Muscle of leg (tissue), 11 donors: ENCODE measurements around the gene DDX3X. TPM values are rescaled to one million over a fixed set of nuclear protein-coding genes. Genes with fewer than 3 reads are reported as not detected.
"Not testable (repeated sequence)": the region's sequence is repeated elsewhere in the genome, so short reads cannot be mapped to it uniquely, and the experiment has no call there.

Source experiments
- DNase-seq: peaks from one replicate; pipeline ENCODE4 v3.0.0; 2013
- H3K27ac ChIP-seq: one replicate; pipeline ENCODE4 v1.5.1; 2013; ENCODE audit warnings: mild to moderate bottlenecking, low read length, control low read depth
- H3K27me3 ChIP-seq: one replicate; pipeline ENCODE4 v1.6.1; 2013; ENCODE audit warnings: low read length; ENCODE audit not compliant: control insufficient read depth, insufficient read depth
- H3K36me3 ChIP-seq: one replicate; pipeline ENCODE4 v1.6.1; 2013; ENCODE audit warnings: low read length; ENCODE audit not compliant: control insufficient read depth, insufficient read depth
- H3K4me1 ChIP-seq: one replicate; pipeline ENCODE4 v1.6.1; 2013; ENCODE audit warnings: low read length; ENCODE audit not compliant: control insufficient read depth, insufficient read depth
- H3K4me3 ChIP-seq: one replicate; pipeline ENCODE4 v1.5.1; 2013; ENCODE audit warnings: low read length, control low read depth
- H3K9me3 ChIP-seq: replicated peaks from 2 replicates; pipeline ENCODE4 v1.6.1; 2013; ENCODE audit warnings: low read depth, low read length; ENCODE audit not compliant: control insufficient read depth
- WGBS: methylation state at CpG from one replicate; pipeline ENCODE4 v1.1.5; 2013; ENCODE audit warnings: missing lambda C conversion rate; ENCODE audit not compliant: insufficient coverage; 5-methylcytosine and 5-hydroxymethylcytosine counted together
- polyA plus RNA-seq, 8 donors: library from polyadenylated mRNA; unstranded; fragments of 120-200 nt; gene quantifications; one replicate each; pipeline versions ENCODE4 v1.2.1 to v1.2.3, GENCODE V29; 2013; ENCODE audit warnings: inconsistent platforms in 1 of 8, low replicate concordance in 1 of 8; ENCODE audit not compliant: insufficient read length in 8 of 8, insufficient read depth in 1 of 8
- total RNA-seq: library from RNA; stranded (reverse); fragments of 120-200 nt; gene quantifications from one replicate; pipeline ENCODE4 v1.2.4, GENCODE V29; 2013

The DDX3X gene
- total and polyA plus RNA-seq, 9 donors = 73.4 to 145 (median 119) TPM

GRCh38 chrX:41351923-41352322 lies 18.0 kb downstream of the DDX3X start:
- H3K27ac ChIP-seq = no peak overlapping the region
- no peak overlapping the region for H3K4me3 ChIP-seq
- H3K4me1 ChIP-seq = no peaks in the 10 kb centered on the region
- peaks cover 18% of the 10 kb centered on the region for H3K36me3 ChIP-seq
- no peaks in the 10 kb centered on the region for H3K9me3 ChIP-seq
- no CpG with 5 or more reads among the region's 3 CpGs for WGBS
- H3K27me3 ChIP-seq = peaks cover 2% of the 10 kb centered on the region
- no peak for DNase-seq

- no peak overlapping the region for H3K27ac ChIP-seq
- WGBS = no CpG with 5 or more reads among the region's 3 CpGs
Observed at GRCh38 chrX:41352329-41352838, 18.4 kb downstream of the DDX3X start.

GRCh38 chrX:41353985-41354384 lies 20.0 kb downstream of the DDX3X start:
- Histone ChIP-seq H3K9me3 (no peaks in the 10 kb centered on the region), H3K27me3 (peaks cover 2% of the 10 kb centered on the region), H3K4me1 (no peaks in the 10 kb centered on the region), H3K4me3 (no peak overlapping the region), H3K36me3 (peaks cover 3% of the 10 kb centered on the region), H3K27ac (no peak overlapping the region)
- no peak for DNase-seq
- WGBS = no CpG with 5 or more reads among the region's 3 CpGs

More at GRCh38 chrX:41352329-41352838, 18.4 kb downstream of the DDX3X start:
- no peak for DNase-seq
- Histone ChIP-seq H3K36me3 (peaks cover 14% of the 10 kb centered on the region), H3K4me3 (no peak overlapping the region), H3K4me1 (no peaks in the 10 kb centered on the region), H3K27me3 (peaks cover 2% of the 10 kb centered on the region), H3K9me3 (no peaks in the 10 kb centered on the region)

GRCh38 chrX:41369152-41369551 lies 35.2 kb downstream of the DDX3X start:
- Histone ChIP-seq H3K4me1 (no peaks in the 10 kb centered on the region), H3K36me3 (no peaks in the 10 kb centered on the region), H3K9me3 (peaks cover 2% of the 10 kb centered on the region), H3K4me3 (no peak overlapping the region), H3K27me3 (peaks cover 8% of the 10 kb centered on the region), H3K27ac (no peak overlapping the region)
- no peak for DNase-seq
- no CpG with 5 or more reads among the region's 4 CpGs for WGBS

GRCh38 chrX:41371575-41371974 lies 37.6 kb downstream of the DDX3X start:
- not testable (repeated sequence) for H3K4me1 ChIP-seq, H3K27ac ChIP-seq, H3K4me3 ChIP-seq, H3K36me3 ChIP-seq, H3K9me3 ChIP-seq, DNase-seq
- 100% methylated on average over 1 of the region's 5 CpGs for WGBS
- peaks cover 18% of the 10 kb centered on the region for H3K27me3 ChIP-seq

GRCh38 chrX:41373989-41374606 lies 40.1 kb downstream of the DDX3X start:
- Histone ChIP-seq H3K4me1 (no peaks in the 10 kb centered on the region), H3K36me3 (no peaks in the 10 kb centered on the region), H3K9me3 (peaks cover under 1% of the 10 kb centered on the region), H3K4me3 (no peak overlapping the region), H3K27ac (no peak overlapping the region), H3K27me3 (peaks cover 22% of the 10 kb centered on the region)
- 46% methylated on average over 3 of the region's 5 CpGs for WGBS
- DNase-seq = no peak

GRCh38 chrX:41377624-41378023 lies 43.7 kb downstream of the DDX3X start:
- H3K4me3 ChIP-seq = no peak overlapping the region
- no peaks in the 10 kb centered on the region for H3K9me3 ChIP-seq
- no peaks in the 10 kb centered on the region for H3K4me1 ChIP-seq
- H3K36me3 ChIP-seq = no peaks in the 10 kb centered on the region
- 78% methylated on average over 7 of the region's 8 CpGs for WGBS
- H3K27me3 ChIP-seq = peaks cover 29% of the 10 kb centered on the region
- DNase-seq = no peak
- no peak overlapping the region for H3K27ac ChIP-seq

- Histone ChIP-seq H3K9me3 (no peaks in the 10 kb centered on the region), H3K4me3 (no peak overlapping the region), H3K27me3 (peaks cover 22% of the 10 kb centered on the region), H3K27ac (no peak overlapping the region), H3K4me1 (no peaks in the 10 kb centered on the region), H3K36me3 (no peaks in the 10 kb centered on the region)
- 50% methylated on average over 3 of the region's 5 CpGs for WGBS
- DNase-seq = peak; percentile 24
Observed at GRCh38 chrX:41381685-41382084, 47.7 kb downstream of the DDX3X start.

- no peaks in the 10 kb centered on the region for H3K36me3 ChIP-seq
- 65% methylated on average over 4 of the region's 10 CpGs for WGBS
- no peak overlapping the region for H3K27ac ChIP-seq
Observed at GRCh38 chrX:41382714-41383645, 49.0 kb downstream of the DDX3X start.

GRCh38 chrX:41384051-41384705 lies 50.2 kb downstream of the DDX3X start:
- H3K4me3 ChIP-seq = no peak overlapping the region
- H3K36me3 ChIP-seq = no peaks in the 10 kb centered on the region

More at GRCh38 chrX:41382714-41383645, 49.0 kb downstream of the DDX3X start:
- no peaks in the 10 kb centered on the region for H3K9me3 ChIP-seq
- no peak overlapping the region for H3K4me3 ChIP-seq
- no peak for DNase-seq
- no peaks in the 10 kb centered on the region for H3K4me1 ChIP-seq
- H3K27me3 ChIP-seq = peaks cover 26% of the 10 kb centered on the region

More at GRCh38 chrX:41384051-41384705, 50.2 kb downstream of the DDX3X start:
- peaks cover 32% of the 10 kb centered on the region for H3K27me3 ChIP-seq
- no peaks in the 10 kb centered on the region for H3K4me1 ChIP-seq
- H3K27ac ChIP-seq = no peak overlapping the region
- H3K9me3 ChIP-seq = no peaks in the 10 kb centered on the region
- 73% methylated on average over 5 of the region's 10 CpGs for WGBS
- peak; percentile 40 for DNase-seq
